H1 (cell line): Measurements from ENCODE around the gene RAD50. TPM values are rescaled to one million over a fixed set of nuclear protein-coding genes. Genes with fewer than 3 reads are reported as not detected.

Experiments used
- CTCF ChIA-PET: fragments of 300-600 bp; sonication (Branson Sonifier 250); formaldehyde crosslinking; loops from one replicate; lab custom pipeline; 2021; ENCODE audit not compliant: partially characterized antibody; lab: Charles Lee
- POLR2A ChIA-PET: fragments of 300-600 bp; sonication (Branson Sonifier 250); formaldehyde crosslinking; loops from one replicate; lab custom pipeline; 2021; ENCODE audit warnings: inconsistent platforms; ENCODE audit not compliant: partially characterized antibody; lab: Charles Lee
- DNase-seq, 2 experiments: peaks; one replicate each; pipeline versions ENCODE4 v3.0.0 to v3.0.0-alpha.2; 2010 to 2022; ENCODE audit warnings: low spot score in 2 of 2, low read depth in 1 of 2, mixed read lengths in 1 of 2
- FAIRE-seq: peaks from 2 replicates; lab custom pipeline; 2011; peaks lifted over from hg19 to GRCh38; lab: Jason Lieb, UNC
- H2AFZ ChIP-seq: 2 replicates; pipeline ENCODE4 v1.8.1; 2012; ENCODE audit warnings: low read length, inconsistent platforms
- H2AK5ac ChIP-seq: 2 replicates; pipeline ENCODE4 v1.6.1; 2013; ENCODE audit warnings: low read depth, low read length
- H2BK120ac ChIP-seq: replicated peaks from 2 replicates; pipeline ENCODE3; 2013; ENCODE audit warnings: low read depth, low read length, inconsistent platforms
- H2BK12ac ChIP-seq: 2 replicates; pipeline ENCODE4 v1.6.1; 2013; ENCODE audit warnings: low read depth, low read length
- H2BK15ac ChIP-seq: 2 replicates; pipeline ENCODE4 v1.6.1; 2013; ENCODE audit warnings: low read length
- H2BK20ac ChIP-seq: 2 replicates; pipeline ENCODE4 v1.6.1; 2013; ENCODE audit warnings: low read length
- H2BK5ac ChIP-seq: 2 replicates; pipeline ENCODE4 v1.6.1; 2013; ENCODE audit warnings: low read depth, low read length
- H3K14ac ChIP-seq: 2 replicates; pipeline ENCODE4 v1.6.1; 2013; ENCODE audit warnings: inconsistent platforms; ENCODE audit not compliant: insufficient read length
- H3K18ac ChIP-seq: 2 replicates; pipeline ENCODE4 v1.6.1; 2013; ENCODE audit warnings: low read length; ENCODE audit errors: extremely low read depth
- H3K23ac ChIP-seq: 2 replicates; pipeline ENCODE4 v1.6.1; 2013; ENCODE audit warnings: inconsistent platforms; ENCODE audit not compliant: insufficient read length
- H3K23me2 ChIP-seq: 2 replicates; pipeline ENCODE4 v1.6.1; 2013; ENCODE audit warnings: low read depth, low read length
- H3K27ac ChIP-seq: 2 replicates; pipeline ENCODE4 v1.6.1; 2011; ENCODE audit warnings: low read depth, low read length, inconsistent platforms
- H3K27me3 ChIP-seq, 4 experiments: replicated peaks in 1 of 4; 1 replicate in 1 of 4; 2 replicates in 3 of 4; pipeline versions ENCODE4 v1.6.1 to v1.8.1; 2011 to 2013; ENCODE audit warnings: low read length in 3 of 4, mild to moderate bottlenecking in 3 of 4, inconsistent platforms in 2 of 4, mixed read lengths in 2 of 4, moderate library complexity in 1 of 4; ENCODE audit not compliant: control insufficient read depth in 3 of 4, insufficient read depth in 3 of 4; ENCODE audit errors: extremely low read depth in 1 of 4
- H3K36me3 ChIP-seq, 4 experiments: 2 replicates each; pipeline versions ENCODE4 v1.6.1 to v1.8.1; 2011 to 2013; ENCODE audit warnings: mild to moderate bottlenecking in 4 of 4, low read length in 3 of 4, moderate library complexity in 2 of 4, control low read depth in 1 of 4, inconsistent platforms in 1 of 4; ENCODE audit not compliant: insufficient read depth in 4 of 4, control insufficient read depth in 2 of 4
- H3K4ac ChIP-seq: replicated peaks from 2 replicates; pipeline ENCODE3; 2013; ENCODE audit warnings: low read length, low read depth, mixed read lengths, inconsistent platforms; ENCODE audit not compliant: insufficient read length
- H3K4me1 ChIP-seq, 4 experiments: replicated peaks in 1 of 4; 1 replicate in 1 of 4; 2 replicates in 3 of 4; pipeline versions ENCODE4 v1.6.1 to v1.8.1; 2011 to 2013; ENCODE audit warnings: low read length in 3 of 4, inconsistent platforms in 2 of 4, mixed read lengths in 1 of 4; ENCODE audit not compliant: insufficient read depth in 4 of 4, control insufficient read depth in 3 of 4
- H3K4me2 ChIP-seq, 2 experiments: 2 replicates each; pipeline versions ENCODE4 v1.6.1 to v1.8.1; 2011 to 2013; ENCODE audit warnings: low read depth in 2 of 2, low read length in 2 of 2, control low read depth in 1 of 2, inconsistent platforms in 1 of 2, mild to moderate bottlenecking in 1 of 2; ENCODE audit not compliant: insufficient read depth in 1 of 2
- H3K4me3 ChIP-seq, 4 experiments: fragments of 200-600, 300-600 bp in 1 of 4; sonication (generic), shearing (Covaris generic), sonication (Bioruptor Twin) in 1 of 4; 2 replicates each; pipeline versions ENCODE4 v1.5.1 to v1.8.1; 2011 to 2016; ENCODE audit warnings: low read length in 4 of 4, low read depth in 3 of 4, control low read depth in 2 of 4, inconsistent platforms in 2 of 4, mild to moderate bottlenecking in 2 of 4, mixed read lengths in 1 of 4, moderate library complexity in 1 of 4; ENCODE audit not compliant: insufficient read depth in 2 of 4; ENCODE audit errors: extremely low read depth in 1 of 4
- H3K56ac ChIP-seq: replicated peaks from 2 replicates; pipeline ENCODE3; 2013; ENCODE audit warnings: low read depth, mild to moderate bottlenecking, mixed read lengths, low read length, inconsistent platforms; ENCODE audit not compliant: insufficient read length
- H3K79me1 ChIP-seq: 2 replicates; pipeline ENCODE4 v1.6.1; 2013; ENCODE audit warnings: low read depth, low read length, control low read depth
- H3K79me2 ChIP-seq, 2 experiments: 2 replicates each; pipeline versions ENCODE4 v1.6.1 to v1.8.1; 2012 to 2013; ENCODE audit warnings: low read length in 2 of 2, mild to moderate bottlenecking in 2 of 2, inconsistent platforms in 1 of 2; ENCODE audit not compliant: insufficient read depth in 2 of 2, control insufficient read depth in 1 of 2
- H3K9ac ChIP-seq, 4 experiments: replicated peaks in 1 of 4; 1 replicate in 1 of 4; 2 replicates in 3 of 4; pipeline versions ENCODE4 v1.6.1 to v1.8.1; 2011 to 2013; ENCODE audit warnings: low read depth in 3 of 4, low read length in 3 of 4, control low read depth in 2 of 4, mild to moderate bottlenecking in 2 of 4, moderate library complexity in 2 of 4, inconsistent platforms in 1 of 4; ENCODE audit errors: extremely low read depth in 1 of 4
- H3K9me3 ChIP-seq, 2 experiments: 2 replicates each; pipeline versions ENCODE4 v1.6.1 to v1.8.1; 2012 to 2013; ENCODE audit warnings: mild to moderate bottlenecking in 2 of 2, moderate library complexity in 2 of 2, control low read depth in 1 of 2, inconsistent platforms in 1 of 2, low read depth in 1 of 2, low read length in 1 of 2, mixed read lengths in 1 of 2; ENCODE audit not compliant: insufficient read depth in 2 of 2
- H4K20me1 ChIP-seq, 2 experiments: replicated peaks in 1 of 2; 2 replicates each; pipeline versions ENCODE3 to v1.8.1; 2011 to 2013; ENCODE audit warnings: inconsistent platforms in 2 of 2, low read length in 2 of 2, mild to moderate bottlenecking in 1 of 2; ENCODE audit not compliant: insufficient read depth in 2 of 2, control insufficient read depth in 1 of 2
- H4K5ac ChIP-seq: 2 replicates; pipeline ENCODE4 v1.6.1; 2013; ENCODE audit warnings: low read length, low read depth, mixed read lengths, inconsistent platforms; ENCODE audit not compliant: insufficient read length
- H4K8ac ChIP-seq: 2 replicates; pipeline ENCODE4 v1.8.0; 2013; ENCODE audit warnings: mild to moderate bottlenecking, moderate library complexity, low read length, inconsistent platforms; ENCODE audit not compliant: insufficient read depth; ENCODE audit errors: extremely low read depth
- H4K91ac ChIP-seq: replicated peaks from 2 replicates; pipeline ENCODE3; 2013; ENCODE audit warnings: low read length, mixed read lengths, inconsistent platforms; ENCODE audit not compliant: insufficient read length
- EGR1 ChIP-seq: IDR thresholded peaks from 2 replicates; pipeline ENCODE4 v1.6.1; 2011; ENCODE audit warnings: low read depth, low read length, borderline replicate concordance
- KDM5A ChIP-seq: fragments of 200-600 bp; IDR thresholded peaks from 2 replicates; pipeline ENCODE4 v1.7.1; 2012; ENCODE audit warnings: mild to moderate bottlenecking, low read length, inconsistent platforms, mixed read lengths
- SRF ChIP-seq: IDR thresholded peaks from 2 replicates; pipeline ENCODE4 v1.6.1; 2011; ENCODE audit warnings: mild to moderate bottlenecking, low read depth, low read length, moderate library complexity
- SUZ12 ChIP-seq: fragments of 200-600 bp; sonication (generic); IDR thresholded peaks from 2 replicates; pipeline ENCODE4 v1.6.1; 2012; ENCODE audit warnings: mild to moderate bottlenecking, inconsistent platforms, low read length, moderate library complexity, mixed read lengths
- polyA plus RNA-seq, 7 experiments: library from polyadenylated mRNA; depleted of rRNA in 3 of 7; stranded (reverse) in 5 of 7; unstranded in 2 of 7; fragments of >200 nt in 5 of 7; fragments of 200-250 nt in 2 of 7; gene quantifications; 1 replicate in 5 of 7; 2 replicates in 1 of 7; 4 replicates in 1 of 7; pipeline versions ENCODE4 v1.2.1 to v1.2.3, GENCODE V29; 2011 to 2013; ENCODE audit warnings: missing spikeins in 2 of 7, mixed read lengths in 2 of 7
- total RNA-seq: library from RNA; stranded (reverse); fragmentation: NEBNext Ultra II Directional; extraction: Animal tissue kit (Norgen Biotek cat#: 25700); gene quantifications from 2 replicates; pipeline ENCODE4 v1.2.1, GENCODE V29; 2021
- TF ChIP-seq, protein P1 (sequence below): IDR thresholded peaks from 2 replicates; pipeline ENCODE4 v1.6.1; 2012; ENCODE audit warnings: low read length, inconsistent platforms

RAD50 gene
- total and polyA plus RNA-seq, 2 of the 8 experiments (the other 6 are each of a cell fraction or from before 2014, with no cell fraction given): 10.1 to 39.4 TPM

DNA sequence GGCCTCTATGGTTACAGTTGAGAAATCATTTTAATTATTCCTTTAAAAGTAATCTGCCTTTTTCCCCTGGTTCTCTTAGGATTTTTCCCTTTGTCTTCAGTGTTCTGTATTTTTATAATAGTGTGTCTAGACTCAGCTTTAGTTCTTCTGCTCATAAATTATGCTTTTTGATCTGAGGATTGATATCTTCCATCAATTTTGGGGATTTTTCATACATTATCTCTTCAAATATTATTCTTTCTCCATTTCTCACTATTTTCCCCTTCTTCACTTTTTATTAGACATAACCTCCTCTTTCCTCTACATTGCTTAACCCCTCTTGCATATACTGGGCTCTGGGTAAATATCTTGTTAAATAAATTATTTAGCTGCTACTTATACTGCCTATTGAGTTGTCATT is 64.9 kb downstream of the RAD50 start:
- Histone ChIP-seq H2BK5ac (no peak overlapping the region), H3K9me3 (no peaks in the 10 kb centered on the region), H2BK120ac (no peak overlapping the region), H3K36me3 (peaks cover 0 to 15% (median 4%) of the 10 kb centered on the region in 4 experiments; a peak in 2 of 8 replicates), H3K79me2 (no peaks in the 10 kb centered on the region), H4K5ac (no peak overlapping the region), H3K4me1 (no peaks in the 10 kb centered on the region), H3K23me2 (no peaks in the 10 kb centered on the region), H2BK20ac (no peak overlapping the region), H4K8ac (no peak overlapping the region), H3K4ac (no peak overlapping the region), H3K56ac (no peak overlapping the region), H4K20me1 (no peaks in the 10 kb centered on the region), H4K91ac (no peak overlapping the region), H3K9ac (no peak overlapping the region), H3K23ac (no peak overlapping the region), H3K18ac (no peak overlapping the region), H2AK5ac (no peak overlapping the region), H2BK12ac (no peak overlapping the region), H3K27ac (no peak overlapping the region), H2BK15ac (no peak overlapping the region), H3K4me2 (no peak overlapping the region), H3K79me1 (no peaks in the 10 kb centered on the region), H3K27me3 (no peaks in the 10 kb centered on the region), H3K4me3 (no peak overlapping the region), H3K14ac (no peak overlapping the region), H2AFZ (no peak overlapping the region)
- DNase-seq (no peak), FAIRE-seq (no peak)
- CTCF ChIA-PET: interaction anchor here (0.5 to 0.6 kb wide), 2 partner anchors 32 to 1045 kb away, joined by 3 read pairs; no protein-coding TSS in a partner anchor
- POLR2A ChIA-PET: no interaction called here
- no peak for TF ChIP-seq SRF
- TF ChIP-seq SUZ12: no peak
- TF ChIP-seq, protein P1, sequence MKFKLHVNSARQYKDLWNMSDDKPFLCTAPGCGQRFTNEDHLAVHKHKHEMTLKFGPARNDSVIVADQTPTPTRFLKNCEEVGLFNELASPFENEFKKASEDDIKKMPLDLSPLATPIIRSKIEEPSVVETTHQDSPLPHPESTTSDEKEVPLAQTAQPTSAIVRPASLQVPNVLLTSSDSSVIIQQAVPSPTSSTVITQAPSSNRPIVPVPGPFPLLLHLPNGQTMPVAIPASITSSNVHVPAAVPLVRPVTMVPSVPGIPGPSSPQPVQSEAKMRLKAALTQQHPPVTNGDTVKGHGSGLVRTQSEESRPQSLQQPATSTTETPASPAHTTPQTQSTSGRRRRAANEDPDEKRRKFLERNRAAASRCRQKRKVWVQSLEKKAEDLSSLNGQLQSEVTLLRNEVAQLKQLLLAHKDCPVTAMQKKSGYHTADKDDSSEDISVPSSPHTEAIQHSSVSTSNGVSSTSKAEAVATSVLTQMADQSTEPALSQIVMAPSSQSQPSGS: no peak
- TF ChIP-seq EGR1: no peak
- no peak for TF ChIP-seq KDM5A
